Dedifferentiated amniotic fluid mesenchymal stem cell (primary cell): ENCODE data around the gene FAM149A.

Source experiments
- DNase-seq: peaks from one replicate; pipeline ENCODE4 v3.0.0-alpha.2; 2016; ENCODE audit errors: extremely low spot score

Gene FAM149A

DNA sequence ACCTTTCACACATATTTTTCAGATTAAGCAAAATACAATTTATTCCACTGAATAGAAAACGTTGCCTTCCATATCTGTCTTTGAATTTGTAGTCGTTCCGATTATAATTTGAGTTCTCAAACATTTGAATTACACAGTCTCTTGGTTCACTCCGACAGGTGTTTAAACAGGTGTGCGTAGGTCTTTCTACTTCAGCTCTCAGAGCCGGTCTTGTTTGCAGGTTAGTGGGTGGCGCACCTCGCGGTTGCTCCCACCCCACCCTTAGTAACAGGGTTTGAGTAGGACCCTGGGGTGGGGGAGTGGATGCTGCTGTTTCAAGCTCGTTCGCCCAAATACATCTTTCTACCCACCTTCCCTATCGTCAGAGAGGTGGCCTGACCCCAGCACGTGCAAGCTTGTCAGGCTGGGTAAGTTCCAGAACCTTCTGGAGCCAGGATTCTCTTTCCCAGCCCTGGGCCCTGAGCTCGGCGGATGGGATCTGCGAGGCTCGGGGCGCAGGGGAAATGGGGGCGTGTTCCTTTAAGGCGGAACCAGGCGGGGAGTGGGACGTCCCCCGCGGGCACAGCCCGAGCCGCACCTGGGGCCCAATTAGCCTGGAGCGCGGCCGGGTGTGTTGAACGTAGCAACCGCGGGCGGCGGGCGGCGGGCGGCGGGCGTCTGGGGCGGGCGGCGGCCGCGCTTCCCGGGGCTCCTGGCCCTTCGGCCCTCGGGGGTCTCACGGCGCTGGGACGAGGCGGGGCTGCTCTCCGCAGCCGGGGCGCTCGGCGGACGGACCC, at the start of gene FAM149A:
Gene FAM149A (plus strand): TSS at position 591 of the 776 bp plus-strand sequence.
- DNase-seq = no peak

DNA sequence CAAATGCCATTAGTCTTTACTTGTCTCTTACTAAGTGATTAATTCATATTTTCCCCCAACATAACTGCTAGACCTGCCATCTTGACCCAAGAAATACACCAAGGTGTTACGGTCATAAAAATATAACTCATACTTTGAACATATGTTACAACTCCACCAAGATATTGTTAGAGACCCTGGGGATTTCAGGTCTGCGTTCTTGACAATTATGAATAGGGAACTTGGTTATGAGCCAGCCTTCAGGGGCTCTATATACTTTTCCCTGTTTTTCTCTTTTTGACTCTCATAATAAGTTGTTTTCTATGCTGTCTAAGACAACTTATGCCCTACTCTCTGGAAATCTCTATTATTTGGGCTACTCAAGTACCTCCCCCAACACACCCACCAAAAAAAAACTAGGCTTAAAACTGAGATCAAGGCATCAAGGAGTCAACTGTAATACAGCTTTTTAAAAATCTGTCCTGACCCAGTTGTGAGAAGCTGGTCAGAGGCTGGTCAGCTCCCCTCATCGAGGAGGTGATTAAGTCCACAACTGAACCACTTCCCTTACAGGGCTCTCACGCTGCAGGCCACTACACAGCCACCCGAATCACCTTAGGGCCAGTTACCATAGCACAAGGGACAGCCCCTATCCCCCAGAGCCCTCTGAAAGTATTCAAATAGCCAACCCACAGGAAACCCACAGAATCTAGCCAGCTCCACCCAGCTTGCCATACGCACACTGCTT, 46.1 kb upstream of the FAM149A start:
- DNase-seq = no peak

DNA sequence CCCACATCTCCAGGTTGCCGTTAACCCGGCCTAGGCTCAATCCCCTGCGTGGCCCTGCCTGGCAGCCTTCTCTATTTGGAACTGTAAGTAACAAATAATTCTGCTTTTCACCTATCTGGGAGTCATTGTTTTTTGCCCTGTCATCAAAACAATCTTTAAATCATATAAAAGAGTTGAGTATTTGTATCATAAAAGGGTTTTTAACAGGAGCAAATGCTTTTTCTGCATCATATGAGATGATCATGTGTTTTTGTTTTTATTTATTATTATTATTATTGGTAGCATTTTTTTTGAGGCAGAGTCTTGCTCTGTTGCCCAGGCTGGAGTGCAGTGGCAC, 45.6 kb upstream of the FAM149A start:
- no peak for DNase-seq

DNA sequence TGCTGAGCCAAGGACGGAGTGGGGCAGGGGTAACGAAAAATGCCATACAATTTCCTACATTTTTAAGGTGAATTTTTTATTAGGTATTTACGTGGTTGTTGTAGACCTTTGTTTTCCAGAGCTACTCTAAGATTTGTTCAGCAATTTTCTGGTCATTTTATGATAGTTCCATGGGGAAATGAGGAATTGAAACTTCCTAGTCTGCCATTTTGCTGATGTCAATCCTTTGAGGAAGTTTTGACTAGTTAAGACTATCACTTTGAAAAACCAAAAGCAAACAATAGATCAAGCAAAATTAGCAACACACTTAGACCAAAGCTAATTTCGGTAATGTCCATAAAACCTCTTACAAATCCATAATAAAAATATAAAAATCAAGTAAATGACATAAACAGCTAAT, 42.6 kb upstream of the FAM149A start:
- no peak for DNase-seq

DNA sequence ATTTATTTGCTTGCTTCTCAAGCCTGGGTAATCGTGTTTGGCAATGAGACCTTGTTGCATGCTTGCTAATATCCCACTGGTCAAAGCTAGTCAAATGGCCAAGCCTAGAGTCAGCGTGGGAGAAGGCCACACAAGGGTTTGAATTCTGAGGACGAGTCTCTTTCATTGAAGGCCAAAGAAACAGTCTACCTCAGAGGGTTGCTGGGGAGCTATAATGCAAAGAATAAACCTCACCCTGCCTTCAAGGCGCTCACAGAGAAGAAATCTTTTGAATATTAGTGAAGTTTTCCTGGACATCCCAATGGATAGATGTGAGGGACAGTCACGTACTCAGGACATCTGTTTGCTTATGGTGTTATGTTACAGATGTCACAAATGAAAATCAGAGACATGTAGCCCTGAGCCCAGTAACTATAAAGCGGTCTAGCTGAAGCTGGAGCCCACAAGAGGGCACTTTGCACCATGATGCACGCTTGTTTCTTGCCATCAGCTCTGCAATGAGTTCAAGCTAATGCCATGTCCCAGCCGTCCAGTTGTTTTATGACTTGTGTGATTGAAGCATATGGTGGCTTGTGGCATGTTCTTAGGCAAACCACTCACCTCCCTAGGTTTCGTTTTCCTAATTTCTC, 36.6 kb upstream of the FAM149A start:
- peak; percentile 57 for DNase-seq

DNA sequence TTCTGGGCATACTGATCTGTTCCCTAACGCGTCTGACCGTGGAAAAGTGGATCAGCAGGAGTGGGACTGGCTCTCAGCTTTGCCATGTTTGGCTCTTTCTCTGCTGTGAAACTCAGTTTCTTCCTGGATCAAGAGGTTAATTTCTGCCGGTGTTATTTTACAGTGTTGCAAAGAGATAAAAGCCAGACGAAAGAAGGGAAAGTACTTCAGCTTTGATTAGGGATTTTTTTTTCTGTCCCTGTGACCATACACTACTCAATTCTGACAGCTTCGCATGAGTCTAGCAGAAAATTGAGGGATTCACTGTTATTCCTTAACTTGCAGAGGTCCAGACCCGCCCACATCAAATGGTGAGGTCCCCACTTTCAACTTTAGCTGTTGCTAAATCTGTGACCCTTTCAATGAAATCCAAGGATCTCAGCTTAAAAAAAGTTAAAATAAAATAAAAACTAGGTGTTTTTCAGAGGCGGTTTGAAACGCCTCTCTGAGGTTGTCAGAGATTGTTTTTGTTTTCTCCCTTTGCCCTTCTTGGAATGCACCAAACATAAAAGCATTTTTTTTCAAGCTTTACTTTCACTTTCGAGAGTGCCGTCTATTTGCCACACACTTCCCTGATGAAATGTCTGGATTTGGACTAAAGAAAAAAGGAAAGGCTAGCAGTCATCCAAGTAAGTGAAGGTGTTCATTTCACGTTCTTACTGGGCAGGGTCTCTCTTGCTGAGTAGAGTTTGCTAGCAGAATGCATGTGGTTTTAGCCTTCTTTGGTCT, 35.7 kb upstream of the FAM149A start, which contains the start of gene TLR3:
Gene TLR3 (plus strand): TSS at position 576 of the 768 bp plus-strand sequence. CDS start 7,464 bp downstream, outside the sequence.
- peak; percentile 57 for DNase-seq

DNA sequence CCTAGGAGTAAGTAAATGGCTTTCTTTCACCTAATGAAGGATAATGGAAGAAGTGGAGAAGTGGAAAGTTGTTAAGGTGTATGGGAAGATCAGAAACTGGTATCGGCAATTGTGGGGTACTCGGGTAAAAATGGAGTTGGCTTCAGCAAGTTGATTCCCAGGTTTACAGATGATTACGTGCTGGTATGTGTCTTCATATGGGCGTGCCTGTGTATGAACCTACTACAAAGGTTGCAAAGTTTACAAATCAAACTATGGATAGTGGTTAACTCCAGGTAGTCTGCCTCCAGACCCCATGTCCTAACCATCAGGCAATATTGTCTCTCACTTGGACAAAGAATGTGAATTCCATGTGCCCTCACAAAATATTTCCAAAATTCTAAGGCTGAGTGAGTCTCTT, 34.8 kb upstream of the FAM149A start:
- DNase-seq = no peak

DNA sequence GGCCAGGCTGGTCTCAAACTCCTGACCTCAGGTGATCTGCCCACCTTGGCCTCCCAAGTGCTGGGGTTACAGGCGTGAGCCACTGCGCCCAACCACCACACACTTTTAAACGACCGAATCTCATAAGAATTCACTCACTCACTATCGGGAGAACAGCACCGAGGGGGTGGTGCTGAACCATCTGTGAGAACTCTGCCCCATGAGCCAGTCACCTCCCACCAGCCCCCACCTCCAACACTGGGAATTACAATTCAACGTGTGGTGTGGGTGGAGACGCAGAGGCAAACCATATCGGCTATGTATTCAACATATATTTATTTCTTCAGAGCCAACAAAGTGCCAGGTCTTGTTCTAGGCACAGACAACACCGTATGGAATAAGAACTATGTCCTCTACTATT, 32.0 kb upstream of the FAM149A start:
- no peak for DNase-seq

DNA sequence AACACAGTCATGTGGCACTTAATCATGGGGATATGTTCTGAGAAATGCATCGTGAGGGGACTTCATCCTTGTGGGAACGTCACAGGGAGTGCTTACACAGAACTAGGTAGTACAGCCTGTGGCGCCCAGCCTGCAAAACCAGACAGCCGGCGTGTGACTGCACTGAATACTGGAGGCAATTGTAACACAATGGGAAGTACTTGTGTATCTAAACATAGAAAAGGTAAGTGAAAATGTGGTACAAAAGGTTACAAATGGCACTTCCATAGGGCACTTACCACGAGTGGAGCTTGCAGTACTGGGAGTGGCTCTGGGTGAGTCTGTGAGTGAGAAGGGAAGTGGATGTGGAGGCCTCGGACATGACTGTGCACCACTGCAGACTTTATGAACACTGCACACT, 30.3 kb upstream of the FAM149A start:
- DNase-seq = no peak

DNA sequence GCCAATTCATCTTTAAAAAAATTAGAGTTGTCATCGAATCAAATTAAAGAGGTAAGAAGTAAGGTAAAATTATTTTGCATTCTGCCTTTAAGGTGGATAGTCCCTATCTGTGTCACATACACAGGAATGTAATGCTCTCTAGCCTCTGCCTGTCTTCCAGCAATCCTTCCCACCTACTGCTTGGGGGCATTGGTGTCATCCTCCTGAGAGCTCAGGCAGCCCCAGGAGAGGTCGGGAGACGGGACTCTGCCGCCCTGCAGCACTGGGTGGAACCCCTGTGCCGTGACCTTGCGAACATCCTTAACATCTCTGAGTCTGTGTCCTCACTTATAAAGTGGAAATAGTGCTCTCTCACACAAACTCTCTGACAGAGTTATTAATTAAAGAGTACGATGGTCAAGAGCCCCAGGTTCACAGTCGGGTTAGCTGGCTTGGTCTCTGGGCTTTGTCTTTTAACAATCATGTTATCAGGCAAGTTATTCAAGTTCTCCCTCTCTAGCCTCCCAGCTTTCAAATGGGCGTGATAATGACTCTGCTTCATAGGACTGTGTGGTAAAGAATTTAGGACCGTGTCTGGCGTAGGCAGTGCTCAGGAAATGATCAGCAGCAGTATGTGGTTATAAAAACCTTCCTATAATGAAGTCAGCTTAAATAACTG, 25.4 kb upstream of the FAM149A start:
- DNase-seq = no peak

DNA sequence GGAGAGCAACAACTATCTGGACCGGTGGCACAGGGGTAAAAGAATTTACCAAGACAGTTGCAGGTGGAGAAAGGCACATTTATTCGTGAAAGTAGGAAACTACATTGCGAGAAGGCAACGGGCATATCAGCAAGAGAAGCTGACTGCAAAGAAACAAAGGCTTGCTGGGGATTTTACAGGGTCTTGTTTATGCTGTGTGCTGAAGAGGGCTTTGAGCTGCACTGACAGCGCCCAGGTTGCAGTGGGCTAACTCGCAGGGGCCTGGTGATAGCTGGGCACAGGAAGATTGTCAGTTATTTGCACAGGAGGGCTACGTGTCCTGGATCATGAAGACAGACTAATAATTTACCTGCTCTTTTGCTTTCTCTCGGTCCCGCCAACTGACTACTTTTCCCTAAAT, 24.8 kb upstream of the FAM149A start:
- DNase-seq = no peak

DNA sequence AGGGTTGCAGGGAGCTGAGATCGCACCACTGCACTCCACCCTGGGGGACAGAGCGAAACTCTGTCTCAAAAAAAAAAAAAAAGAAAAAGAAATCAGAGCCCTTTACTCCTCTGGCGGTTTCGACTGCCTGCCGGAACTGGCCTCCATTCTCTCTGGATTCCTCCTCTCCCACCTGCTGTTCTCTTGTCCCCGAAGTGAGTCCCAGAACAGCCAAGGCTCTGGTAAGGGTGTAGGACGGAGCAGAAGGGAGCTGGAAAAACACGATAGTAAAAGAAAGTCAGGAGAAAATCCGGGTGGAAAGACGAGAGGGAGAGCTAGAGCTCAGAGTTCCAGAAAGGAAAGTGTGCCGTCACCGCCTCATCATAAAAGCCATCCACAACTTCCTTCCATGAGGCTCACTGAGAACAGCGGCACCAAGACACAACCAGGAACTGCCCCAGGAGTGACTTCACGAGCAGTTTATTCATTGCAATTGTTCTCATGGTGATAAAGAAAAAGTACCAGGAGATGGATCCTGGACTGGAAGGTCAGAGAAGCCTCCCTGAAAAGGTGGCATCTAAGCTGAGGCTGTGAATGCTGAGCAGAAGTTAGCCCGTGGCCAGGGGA, 23.2 kb upstream of the FAM149A start:
- DNase-seq = no peak

DNA sequence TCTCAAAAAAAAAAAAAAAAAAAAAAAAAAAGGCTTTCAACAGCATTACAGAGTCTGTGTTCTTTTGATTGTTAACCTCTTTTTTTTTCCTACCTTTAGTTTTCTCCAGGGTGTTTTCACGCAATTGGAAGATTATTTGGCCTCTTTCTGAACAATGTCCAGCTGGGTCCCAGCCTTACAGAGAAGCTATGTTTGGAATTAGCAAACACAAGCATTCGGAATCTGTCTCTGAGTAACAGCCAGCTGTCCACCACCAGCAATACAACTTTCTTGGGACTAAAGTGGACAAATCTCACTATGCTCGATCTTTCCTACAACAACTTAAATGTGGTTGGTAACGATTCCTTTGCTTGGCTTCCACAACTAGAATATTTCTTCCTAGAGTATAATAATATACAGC, 22.3 kb upstream of the FAM149A start:
- no peak for DNase-seq

DNA sequence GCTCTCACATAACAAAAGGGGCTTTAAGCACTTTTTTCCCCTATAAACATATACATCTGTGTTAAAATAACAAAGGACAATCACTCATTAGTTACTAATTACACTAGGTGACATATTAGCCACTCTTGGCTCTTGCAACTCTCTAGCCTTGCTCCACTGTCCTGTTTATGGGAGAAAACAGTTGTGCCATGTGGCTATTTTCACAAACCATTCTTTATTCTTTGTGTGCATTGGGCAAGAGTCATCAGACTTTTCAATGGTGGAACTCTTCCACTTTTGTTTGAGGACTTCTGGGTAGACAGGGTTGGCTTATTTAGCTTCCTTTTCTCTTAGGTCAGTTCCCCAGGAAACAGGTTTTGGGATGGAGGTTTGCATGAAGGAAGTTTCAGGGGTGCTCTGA, 16.0 kb upstream of the FAM149A start:
- no peak for DNase-seq

DNA sequence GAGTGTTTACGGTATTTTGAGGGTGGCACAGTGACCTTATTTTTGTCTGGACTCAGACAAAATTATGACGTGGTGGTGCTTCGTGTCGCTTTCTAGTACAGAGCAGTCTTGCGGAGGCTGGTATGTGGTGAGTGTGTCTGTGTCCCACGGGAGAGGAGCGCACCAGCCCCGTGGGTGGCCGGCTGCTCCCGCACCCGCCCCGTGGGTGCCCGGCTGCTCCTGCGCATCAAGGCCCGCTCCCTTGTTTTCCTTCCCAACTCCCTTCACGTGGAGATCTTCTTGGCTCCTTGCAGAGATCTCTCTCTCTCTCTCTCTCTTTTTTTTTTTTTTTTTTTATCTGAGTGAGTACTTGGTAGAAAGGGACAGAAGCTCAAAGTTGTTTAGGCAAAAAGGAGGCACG, 12.2 kb upstream of the FAM149A start:
- DNase-seq = no peak

DNA sequence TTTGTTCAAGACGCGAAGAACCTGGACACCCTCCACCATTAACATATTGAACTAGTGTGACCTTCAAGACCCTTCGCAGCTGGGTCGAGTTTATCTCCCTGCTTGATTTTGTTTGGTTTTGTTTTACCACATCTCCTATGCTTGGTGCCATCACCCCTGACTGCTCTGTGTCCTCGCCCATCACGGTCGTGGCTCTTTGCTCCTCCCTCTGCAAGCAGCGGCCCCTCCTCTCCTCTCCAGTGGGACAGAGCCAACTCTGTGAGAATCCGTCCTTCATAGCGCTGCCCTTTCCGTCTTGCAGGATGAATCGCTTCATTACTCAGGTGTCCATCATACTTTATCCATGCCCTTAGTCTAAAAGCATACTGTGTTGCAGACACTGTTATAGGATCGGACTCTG, 9.1 kb upstream of the FAM149A start:
- DNase-seq = no peak

DNA sequence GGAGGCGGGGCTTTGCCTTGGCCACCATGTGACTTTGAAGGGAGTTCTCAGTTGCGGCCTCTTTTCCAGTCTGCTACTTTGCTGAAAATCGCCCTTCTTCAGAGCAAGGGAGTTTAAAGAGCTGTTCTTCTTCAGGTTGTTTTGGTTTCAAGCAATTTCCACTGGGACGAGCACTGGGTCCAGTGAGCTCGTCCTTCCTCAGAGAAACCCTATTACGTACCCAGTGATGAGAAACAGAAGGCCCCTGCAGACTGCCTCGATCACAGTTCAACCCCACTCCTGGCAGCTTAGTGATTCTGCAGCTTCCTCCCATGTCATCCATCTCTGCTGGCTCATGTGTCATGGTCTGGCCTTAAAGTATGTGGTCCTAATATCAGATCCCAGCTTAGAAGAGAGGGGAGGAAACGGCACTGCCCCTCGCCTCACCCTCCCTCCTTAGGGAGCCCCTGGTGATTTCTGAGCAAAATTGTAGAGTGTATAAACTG, 7.8 kb upstream of the FAM149A start:
- no peak for DNase-seq

DNA sequence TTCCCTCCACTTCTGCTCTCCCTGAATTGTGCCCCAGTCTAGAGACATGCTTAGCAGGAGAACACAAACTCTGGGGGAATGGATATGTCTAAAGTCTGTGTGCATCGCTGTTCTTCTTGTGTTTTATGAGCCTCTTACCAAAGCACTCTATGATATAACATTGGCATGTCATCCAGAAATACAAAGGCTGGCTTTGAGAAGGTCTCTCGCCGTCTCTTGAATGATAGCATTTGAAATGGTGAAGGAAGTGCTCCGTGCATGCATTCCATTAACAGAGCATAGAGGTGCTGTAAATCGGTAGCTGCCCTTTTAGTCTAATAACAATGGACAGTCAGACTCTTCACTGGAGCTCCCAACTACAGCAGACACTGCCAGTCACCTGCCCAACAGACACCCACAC, 7.1 kb upstream of the FAM149A start:
- DNase-seq = no peak

DNA sequence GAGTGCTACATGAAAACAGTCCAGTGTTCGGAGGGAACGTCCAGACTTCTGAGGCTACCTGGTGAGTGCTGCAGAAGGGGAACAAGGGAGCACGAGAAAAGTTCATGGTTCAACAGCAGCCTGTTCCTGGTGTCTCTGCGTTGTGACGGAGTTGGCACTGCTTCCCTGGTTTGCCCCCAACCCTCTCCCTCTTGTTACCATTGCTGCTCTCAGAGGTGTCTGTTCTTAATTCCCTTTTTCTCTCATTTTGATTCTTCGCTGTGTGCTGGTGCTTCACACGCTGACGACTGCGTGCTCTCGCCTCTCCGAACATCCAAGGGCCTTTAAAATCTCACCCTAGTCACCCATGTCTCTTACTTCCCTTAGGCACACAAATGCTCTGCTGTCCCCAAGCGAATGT, 1.6 kb upstream of the FAM149A start:
- no peak for DNase-seq

DNA sequence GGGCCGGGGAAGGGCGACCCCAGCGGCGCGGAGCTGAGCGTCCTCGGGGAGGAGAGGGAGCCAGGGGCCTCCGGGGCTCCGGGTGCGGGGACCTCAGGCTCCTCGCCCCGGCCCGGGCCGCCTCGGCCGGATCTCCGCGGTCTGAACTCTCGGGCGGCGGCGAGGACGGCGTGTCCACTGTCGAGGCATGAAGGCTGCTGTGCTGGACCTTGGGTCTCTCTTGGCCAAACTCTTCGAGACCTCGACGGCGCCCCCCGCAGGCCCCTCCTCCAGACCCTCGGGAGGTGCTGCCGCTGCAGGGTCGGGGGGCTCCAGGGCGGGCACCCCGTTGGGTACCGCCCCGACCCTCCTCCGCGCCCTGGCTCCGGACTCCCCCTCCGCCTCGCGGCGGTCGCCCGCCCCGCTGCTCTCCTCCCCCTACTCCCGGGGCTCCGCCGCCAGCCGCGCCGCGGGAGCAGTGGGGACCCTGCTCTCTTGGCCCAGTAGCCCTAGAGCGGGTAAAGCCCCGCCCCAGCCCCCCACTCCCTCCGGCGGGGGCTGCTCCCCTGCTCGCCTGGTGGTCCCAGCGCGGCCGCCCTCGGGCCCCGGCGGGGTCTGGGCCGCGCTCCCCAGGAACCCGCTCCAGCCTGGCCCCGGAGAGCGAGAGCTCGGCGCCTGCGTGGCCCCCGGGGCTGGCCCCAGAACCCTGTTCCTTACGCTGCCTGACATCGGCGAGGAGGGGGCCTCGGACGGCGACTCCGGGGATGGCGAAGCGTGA, 564 bp downstream of the FAM149A start:
- no peak for DNase-seq
